ENCODE results near the gene M1AP. TPM values are rescaled to one million over a fixed set of nuclear protein-coding genes. Genes with fewer than 3 reads are reported as not detected.

Gene M1AP
- total and polyA plus RNA-seq, 9 of the 15 experiments (the other 6 are each of a cell fraction or from before 2014, with no cell fraction given): 0.06 to 0.33 (median 0.11) TPM; not detected in 4

DNA sequence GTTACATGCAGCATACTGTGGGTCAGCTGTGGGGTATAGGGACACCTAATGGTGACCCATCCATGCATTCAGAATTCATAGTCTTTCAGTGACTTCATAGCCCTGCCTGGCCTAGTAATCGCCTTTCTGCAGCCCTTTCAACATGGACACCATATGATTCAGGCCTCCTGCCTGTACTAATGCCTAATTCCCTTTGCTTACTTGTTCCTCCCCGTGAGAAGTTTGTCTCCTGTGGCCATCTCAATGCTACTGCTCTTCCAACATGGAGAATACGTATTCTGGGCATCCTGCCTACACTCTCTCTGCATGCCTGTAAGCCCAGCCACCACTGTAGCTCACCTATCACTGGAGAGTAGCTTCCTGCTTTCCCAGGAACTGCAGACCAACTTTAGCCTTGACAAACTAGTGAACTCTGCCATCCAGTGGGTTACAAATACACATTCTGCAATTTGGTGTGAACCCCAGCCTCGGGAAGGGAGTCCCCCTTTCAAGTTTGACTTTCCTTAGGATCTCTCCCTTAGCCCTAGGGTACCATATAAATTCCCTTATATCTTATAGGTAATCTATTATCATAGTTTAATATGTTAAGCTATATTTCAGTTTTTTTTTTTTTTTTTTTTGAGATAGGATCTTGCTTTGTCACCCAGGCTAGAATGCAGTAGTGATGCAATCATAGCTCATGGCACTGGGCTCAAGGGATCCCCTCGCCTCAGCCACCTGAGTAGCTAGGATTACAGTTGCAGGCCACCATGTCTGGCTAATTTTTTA, 22.3 kb downstream of the M1AP start (continued):
- no peak for TF ChIP-seq ZFP36 (IDR thresholded peaks at IDR 0.05; ENCODE audit: low read depth, low read length, partially characterized antibody)
- no peak for TF ChIP-seq SIN3A (IDR thresholded peaks at IDR 0.05; ENCODE audit: borderline replicate concordance in 2 of 2, control insufficient read depth in 1 of 2, low read depth in 2 of 2, low read length in 2 of 2)
- no peak for TF ChIP-seq MTF1 (CRISPR knock-in tag; IDR thresholded peaks at IDR 0.05; ENCODE audit: borderline replicate concordance)
- peak; percentile 77 for TF ChIP-seq JUND (IDR thresholded peaks at IDR 0.05; ENCODE audit: borderline replicate concordance, low read depth, low read length)
- TF ChIP-seq JUND (tag; IDR thresholded peaks at IDR 0.05; ENCODE audit: borderline replicate concordance, low read depth, low read length): peak; percentile 65; the same call in 2 of the 3 replicates
- no peak for TF ChIP-seq THRAP3 (IDR thresholded peaks at IDR 0.05; ENCODE audit: borderline replicate concordance)
- TF ChIP-seq RBM39 (optimal IDR thresholded peaks at IDR 0.05; ENCODE audit: low read depth, low read length): no peak
- TF ChIP-seq TCFL5 (CRISPR knock-in tag; conservative IDR thresholded peaks at IDR 0.05): no peak
- TF ChIP-seq, protein P1, sequence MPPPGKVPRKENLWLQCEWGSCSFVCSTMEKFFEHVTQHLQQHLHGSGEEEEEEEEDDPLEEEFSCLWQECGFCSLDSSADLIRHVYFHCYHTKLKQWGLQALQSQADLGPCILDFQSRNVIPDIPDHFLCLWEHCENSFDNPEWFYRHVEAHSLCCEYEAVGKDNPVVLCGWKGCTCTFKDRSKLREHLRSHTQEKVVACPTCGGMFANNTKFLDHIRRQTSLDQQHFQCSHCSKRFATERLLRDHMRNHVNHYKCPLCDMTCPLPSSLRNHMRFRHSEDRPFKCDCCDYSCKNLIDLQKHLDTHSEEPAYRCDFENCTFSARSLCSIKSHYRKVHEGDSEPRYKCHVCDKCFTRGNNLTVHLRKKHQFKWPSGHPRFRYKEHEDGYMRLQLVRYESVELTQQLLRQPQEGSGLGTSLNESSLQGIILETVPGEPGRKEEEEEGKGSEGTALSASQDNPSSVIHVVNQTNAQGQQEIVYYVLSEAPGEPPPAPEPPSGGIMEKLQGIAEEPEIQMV (tag; conservative IDR thresholded peaks at IDR 0.05; ENCODE audit: low read depth): peak; percentile 49; the same call in 1 of the 2 replicates
- TF ChIP-seq SMARCA4 (IDR thresholded peaks at IDR 0.05): peak; percentile 86
- TF ChIP-seq CHD2 (IDR thresholded peaks at IDR 0.05; ENCODE audit: low read depth, low read length): no peak
- TF ChIP-seq MCM3 (IDR thresholded peaks at IDR 0.05): no peak
- no peak for TF ChIP-seq ZNF133 (CRISPR knock-in tag; IDR thresholded peaks at IDR 0.05)
- peak; percentile 61 for TF ChIP-seq ATF4 (CRISPR knock-in tag; IDR thresholded peaks at IDR 0.05)
- TF ChIP-seq ZNF766 (CRISPR knock-in tag; conservative IDR thresholded peaks at IDR 0.05): peak; percentile 76; the same call in 1 of the 2 replicates
- 0 out of 2 replicates have a peak, but pooled peaks have one; percentile 17 for TF ChIP-seq CXXC5 (CRISPR knock-in tag; IDR thresholded peaks at IDR 0.05)
- TF ChIP-seq RBM25 (IDR thresholded peaks at IDR 0.05; ENCODE audit: low read depth, low read length, severe bottlenecking): no peak
- TF ChIP-seq TBL1XR1 (IDR thresholded peaks at IDR 0.05; ENCODE audit: low read length in 2 of 2): no peak
- TF ChIP-seq, protein P2, sequence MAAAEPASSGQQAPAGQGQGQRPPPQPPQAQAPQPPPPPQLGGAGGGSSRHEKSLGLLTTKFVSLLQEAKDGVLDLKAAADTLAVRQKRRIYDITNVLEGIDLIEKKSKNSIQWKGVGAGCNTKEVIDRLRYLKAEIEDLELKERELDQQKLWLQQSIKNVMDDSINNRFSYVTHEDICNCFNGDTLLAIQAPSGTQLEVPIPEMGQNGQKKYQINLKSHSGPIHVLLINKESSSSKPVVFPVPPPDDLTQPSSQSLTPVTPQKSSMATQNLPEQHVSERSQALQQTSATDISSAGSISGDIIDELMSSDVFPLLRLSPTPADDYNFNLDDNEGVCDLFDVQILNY (CRISPR knock-in tag; IDR thresholded peaks at IDR 0.05): no peak
- TF ChIP-seq ZNF24 (IDR thresholded peaks at IDR 0.05): no peak
- peak; percentile 39; the same call in 1 of the 2 replicates for TF ChIP-seq BACH1 (tag; IDR thresholded peaks at IDR 0.05)
- no peak for TF ChIP-seq MAX (CRISPR knock-in tag; IDR thresholded peaks at IDR 0.05)
- TF ChIP-seq STAT6 (CRISPR knock-in tag; IDR thresholded peaks at IDR 0.05): no peak
